Activated CD4-positive, alpha-beta T cell treated with anti-CD3 and anti-CD28 coated beads, Interleukin-2, amount 50 U/mL, for 1 hour (primary cell): ENCODE measurements around the gene TGM2.

Source experiments
- DNase-seq: peaks from one replicate; pipeline ENCODE4 v3.0.0-alpha.2; 2020

The TGM2 gene

GRCh38 chr20:38084425-38084951, 80.6 kb downstream of the TGM2 start:
- DNase-seq, result no peak

- no peak for DNase-seq
Measured at GRCh38 chr20:38083338-38084048, 81.6 kb downstream of the TGM2 start.

GRCh38 chr20:38082894-38083293, 82.2 kb downstream of the TGM2 start:
- DNase-seq, result no peak

GRCh38 chr20:38081575-38081974, 83.5 kb downstream of the TGM2 start:
- no peak for DNase-seq

- DNase-seq, result no peak
Measured at GRCh38 chr20:38079353-38079752, 85.7 kb downstream of the TGM2 start.

GRCh38 chr20:38078084-38078483, 87.0 kb downstream of the TGM2 start:
- DNase-seq, result no peak
